ENCODE data around the gene CLIP1. TPM values are rescaled to one million over a fixed set of nuclear protein-coding genes. Genes with fewer than 3 reads are reported as not detected.

The CLIP1 gene
- total and polyA plus RNA-seq, 12 donors = 36.3 to 135 (median 97.9) TPM

GRCh38 chr12:122327494-122328385 lies 94.7 kb downstream of the CLIP1 start:
- Histone ChIP-seq H3K27ac (no peak overlapping the region), H3K9me3 (no peaks in the 10 kb centered on the region), H3K4me1 (no peaks in the 10 kb centered on the region), H3K4me3 (no peak overlapping the region), H3K27me3 (no peaks in the 10 kb centered on the region), H3K36me3 (peaks cover 0 to 100% (median 53%) of the 10 kb centered on the region in 9 donors)
- intact Hi-C loops (cut with DNase I) = no loop called here
- DNase-seq (no peak), ATAC-seq (no peak)
- 83 to 84% methylated on average over 18 of the region's 18 CpGs for WGBS, 2 donors
- TF ChIP-seq CTCF (IDR thresholded peaks at IDR 0.05) = no peak

GRCh38 chr12:122327014-122327413 lies 95.5 kb downstream of the CLIP1 start:
- Histone ChIP-seq H3K9me3 (no peaks in the 10 kb centered on the region), H3K27ac (no peak overlapping the region), H3K36me3 (peaks cover 0 to 100% (median 53%) of the 10 kb centered on the region in 9 donors), H3K27me3 (no peaks in the 10 kb centered on the region), H3K4me3 (no peak overlapping the region), H3K4me1 (no peaks in the 10 kb centered on the region)
- intact Hi-C loops (cut with DNase I) = no loop called here
- 84 to 85% methylated on average over 1 of the region's 1 CpG for WGBS, 2 donors
- TF ChIP-seq CTCF (IDR thresholded peaks at IDR 0.05) = no peak
- DNase-seq = no peak
- ATAC-seq = no peak

- no peaks in the 10 kb centered on the region for H3K27me3 ChIP-seq
- no peak for DNase-seq
- H3K9me3 ChIP-seq = no peaks in the 10 kb centered on the region
- 90 to 96% methylated on average over 5 of the region's 5 CpGs for WGBS, 2 donors
- no peaks in the 10 kb centered on the region for H3K4me1 ChIP-seq
- peaks cover 0 to 100% (median 57%) of the 10 kb centered on the region in 9 donors for H3K36me3 ChIP-seq
- TF ChIP-seq CTCF (IDR thresholded peaks at IDR 0.05) = no peak
- ATAC-seq = no peak
- no peak overlapping the region for H3K27ac ChIP-seq
- intact Hi-C loops (cut with DNase I) = no loop called here
- no peak overlapping the region for H3K4me3 ChIP-seq
Measured at GRCh38 chr12:122326586-122326985, 95.9 kb downstream of the CLIP1 start.

GRCh38 chr12:122323311-122324019 lies 99.0 kb downstream of the CLIP1 start:
- no peak for TF ChIP-seq CTCF (IDR thresholded peaks at IDR 0.05)
- ATAC-seq (no peak), DNase-seq (no peak)
- WGBS, 2 donors = 96% methylated on average over 18 of the region's 18 CpGs
- H3K9me3 ChIP-seq = no peaks in the 10 kb centered on the region
- peaks cover 0 to 11% (median 9%) of the 10 kb centered on the region in 9 donors for H3K4me1 ChIP-seq
- intact Hi-C loops (cut with DNase I) = no loop called here
- peaks cover 0 to 98% (median 54%) of the 10 kb centered on the region in 9 donors for H3K36me3 ChIP-seq
- no peaks in the 10 kb centered on the region for H3K27me3 ChIP-seq
- H3K4me3 ChIP-seq = no peak overlapping the region
- no peak overlapping the region for H3K27ac ChIP-seq

All from heart right ventricle (tissue), 16 donors.